Subcutaneous adipose tissue (tissue), 4 donors: ENCODE measurements around the gene CABLES1. TPM values are rescaled to one million over a fixed set of nuclear protein-coding genes. Genes with fewer than 3 reads are reported as not detected.

Experiments used
- total RNA-seq, 4 donors: library from RNA; depleted of rRNA; stranded (reverse); fragments of >200 nt; gene quantifications; one replicate each; pipeline ENCODE4 v1.1.0, GENCODE V29; 2016
- TF ChIP-seq, protein P1 (sequence below): fragments of 450-650 bp; IDR thresholded peaks from one replicate; pipeline ENCODE4 v1.5.1; 2016; ENCODE audit warnings: low read depth, mild to moderate bottlenecking, control low read depth, antibody characterized with exemption, moderate library complexity

Gene CABLES1
- total RNA-seq, 4 donors from 2014 or later, result 22.5 to 50.7 (median 46.4) TPM

DNA sequence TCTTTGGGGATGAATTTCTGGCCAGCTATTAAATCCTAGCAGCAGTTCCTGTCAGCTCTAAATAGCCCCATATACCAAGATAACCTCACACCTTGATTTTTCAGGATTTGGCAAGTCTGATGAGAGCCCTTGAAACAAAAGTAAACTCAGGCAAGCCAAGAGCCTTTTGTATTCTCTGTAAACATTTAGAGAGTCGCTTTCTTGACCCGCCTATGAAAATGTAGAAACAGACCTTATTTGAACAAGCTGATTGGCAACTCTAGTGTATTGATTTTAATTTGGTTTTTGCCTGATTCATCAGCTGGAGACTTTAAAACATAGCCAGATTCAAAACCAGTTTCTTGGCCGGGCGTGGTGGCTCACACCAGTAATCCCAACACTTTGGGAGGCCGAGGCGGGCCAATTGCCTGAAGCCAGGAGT, 43.4 kb downstream of the CABLES1 start:
- TF ChIP-seq, protein P1, sequence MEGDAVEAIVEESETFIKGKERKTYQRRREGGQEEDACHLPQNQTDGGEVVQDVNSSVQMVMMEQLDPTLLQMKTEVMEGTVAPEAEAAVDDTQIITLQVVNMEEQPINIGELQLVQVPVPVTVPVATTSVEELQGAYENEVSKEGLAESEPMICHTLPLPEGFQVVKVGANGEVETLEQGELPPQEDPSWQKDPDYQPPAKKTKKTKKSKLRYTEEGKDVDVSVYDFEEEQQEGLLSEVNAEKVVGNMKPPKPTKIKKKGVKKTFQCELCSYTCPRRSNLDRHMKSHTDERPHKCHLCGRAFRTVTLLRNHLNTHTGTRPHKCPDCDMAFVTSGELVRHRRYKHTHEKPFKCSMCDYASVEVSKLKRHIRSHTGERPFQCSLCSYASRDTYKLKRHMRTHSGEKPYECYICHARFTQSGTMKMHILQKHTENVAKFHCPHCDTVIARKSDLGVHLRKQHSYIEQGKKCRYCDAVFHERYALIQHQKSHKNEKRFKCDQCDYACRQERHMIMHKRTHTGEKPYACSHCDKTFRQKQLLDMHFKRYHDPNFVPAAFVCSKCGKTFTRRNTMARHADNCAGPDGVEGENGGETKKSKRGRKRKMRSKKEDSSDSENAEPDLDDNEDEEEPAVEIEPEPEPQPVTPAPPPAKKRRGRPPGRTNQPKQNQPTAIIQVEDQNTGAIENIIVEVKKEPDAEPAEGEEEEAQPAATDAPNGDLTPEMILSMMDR, result no peak

- TF ChIP-seq, protein P1, result no peak
These were observed 44.1 kb downstream of the CABLES1 start for GRCh38 chr18:23179416-23179815.

DNA sequence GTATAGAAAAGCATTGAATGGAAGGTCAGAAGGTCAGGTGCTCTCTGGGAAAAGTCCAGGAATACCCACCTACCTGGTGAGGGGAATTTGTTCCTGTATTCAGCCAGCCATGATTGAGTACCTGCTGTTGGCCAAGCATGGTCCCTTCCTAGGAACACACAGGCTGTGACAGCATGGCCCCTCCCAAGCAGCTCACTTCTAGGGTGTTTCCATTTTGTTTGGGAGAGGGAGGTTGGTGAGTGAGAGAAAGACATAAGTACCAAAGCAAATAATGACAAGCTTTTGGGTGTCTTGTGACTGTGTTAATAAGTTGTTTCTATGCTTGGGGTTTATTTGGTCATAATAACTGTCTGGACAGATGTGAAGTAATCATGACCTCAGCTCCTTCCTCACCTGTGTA, 46.3 kb downstream of the CABLES1 start:
- TF ChIP-seq, protein P1, result no peak

GRCh38 chr18:23182606-23183005, 47.3 kb downstream of the CABLES1 start:
- TF ChIP-seq, protein P1, result no peak

DNA sequence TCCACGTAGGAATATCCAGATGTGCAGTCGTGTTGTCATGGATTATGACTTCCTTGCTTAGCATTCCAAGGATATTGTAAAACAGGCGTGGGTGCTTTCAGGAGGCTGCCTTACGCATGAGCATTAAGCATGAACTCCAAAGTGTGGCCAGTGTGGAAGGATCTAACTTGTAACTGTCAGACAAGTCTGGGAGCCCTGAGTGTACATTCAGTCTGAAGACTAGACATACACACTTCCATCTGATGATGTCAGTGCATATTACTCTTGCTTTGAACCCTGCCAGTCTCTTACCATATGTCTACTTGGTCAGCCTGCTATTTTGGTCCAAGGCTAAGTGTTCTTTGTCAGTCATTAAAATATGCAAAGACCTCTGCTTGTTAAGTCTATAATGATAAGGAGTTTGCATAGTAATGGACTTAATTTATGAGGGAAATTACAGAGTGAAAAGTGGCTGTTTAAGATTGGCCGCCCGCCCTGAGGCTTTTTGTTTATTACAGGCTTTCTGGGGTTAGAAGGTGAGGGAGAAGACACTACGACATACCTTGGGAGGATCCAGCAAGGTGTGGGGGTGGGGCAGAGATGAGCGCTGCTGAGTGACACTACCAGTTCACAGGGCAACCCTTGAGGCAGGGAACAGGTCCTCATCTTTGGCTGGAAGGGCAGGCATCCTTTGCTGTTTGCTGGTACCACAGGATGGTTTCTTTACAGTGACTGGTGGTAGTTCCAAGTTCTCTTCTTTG, 48.3 kb downstream of the CABLES1 start:
- TF ChIP-seq, protein P1, result no peak

DNA sequence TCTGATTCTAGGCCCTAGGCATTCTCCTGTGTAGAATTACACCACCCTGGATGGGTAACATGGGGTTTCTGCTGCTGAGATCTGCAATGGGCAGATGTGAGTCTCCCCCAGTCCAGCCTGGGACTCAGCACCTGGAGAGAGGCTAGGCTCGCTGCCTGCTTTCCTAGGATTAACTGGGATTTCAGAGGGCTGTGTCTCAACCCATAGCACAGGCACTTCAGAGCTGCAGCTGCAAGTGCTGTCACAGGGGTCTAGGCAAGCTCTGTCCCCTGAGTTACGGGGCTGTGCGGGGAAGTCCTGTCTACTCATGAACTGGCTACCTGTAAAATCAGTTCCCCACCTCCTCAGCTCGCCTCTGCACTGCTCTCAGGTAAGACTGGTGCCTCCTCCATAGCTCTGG, 51.5 kb downstream of the CABLES1 start:
- TF ChIP-seq, protein P1, result no peak

DNA sequence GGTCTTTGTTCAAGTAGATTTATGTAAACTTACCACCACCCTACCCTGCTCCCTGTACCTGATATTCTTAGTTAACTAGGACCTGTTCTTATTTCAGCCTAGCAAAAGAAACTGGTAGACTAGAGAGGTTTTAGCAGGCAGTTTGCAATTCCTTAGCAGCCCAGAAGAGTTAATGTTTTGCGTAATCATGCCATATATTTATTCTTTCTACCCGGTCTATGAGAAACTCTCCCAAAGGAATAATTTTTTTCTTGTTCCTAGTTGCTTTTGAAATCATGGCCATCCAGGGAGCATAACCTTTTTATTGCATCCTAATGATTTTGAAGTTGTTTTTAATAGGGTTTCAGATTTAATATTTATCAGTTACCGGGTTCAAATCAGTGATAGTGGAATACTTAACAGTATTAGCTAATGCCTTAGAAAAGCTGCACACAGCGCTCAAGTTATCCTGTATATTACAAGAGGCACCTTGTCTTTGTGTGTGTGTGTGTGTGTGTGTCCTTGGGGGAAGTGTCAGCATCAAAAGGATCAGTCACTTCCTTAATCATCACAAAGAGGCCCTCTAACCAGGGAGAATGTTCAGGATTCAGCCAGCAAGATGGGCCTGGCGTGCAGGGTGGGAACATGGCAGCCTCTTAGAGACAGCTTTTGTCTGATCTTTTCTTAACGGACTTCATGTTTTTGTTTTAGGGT, 52.9 kb downstream of the CABLES1 start:
- TF ChIP-seq, protein P1, result no peak
